ENCODE measurements around the gene ZNF574. TPM values are rescaled to one million over a fixed set of nuclear protein-coding genes. Genes with fewer than 3 reads are reported as not detected.

ZNF574 gene
- polyA plus RNA-seq, 1 of the 3 experiments (the other 2 are of a cell fraction): 8.5 TPM

- no peak for DNase-seq
- H3K9me2 ChIP-seq: no peaks in the 10 kb centered on the region
- H3K4me1 ChIP-seq (ENCODE audit: control insufficient read depth in 1 of 2, insufficient read depth in 2 of 2, low read depth in 1 of 2, low read length in 1 of 2): peaks cover 5 to 16% of the 10 kb centered on the region in 2 experiments; a peak in 3 of 4 replicates
- ChIA-PET POLR2A (no interaction called here), CTCF (interaction anchor here (1.0 to 1.2 kb wide), 2 partner anchors 19 to 42 kb away, joined by 3 to 4 read pairs; partner anchors contain the start of gene POU2F2)
- no peaks in the 10 kb centered on the region for H4K20me1 ChIP-seq (ENCODE audit: insufficient read depth)
- no peaks in the 10 kb centered on the region for H3K36me3 ChIP-seq (replicated peaks in 1 of 2; ENCODE audit: control insufficient read depth in 1 of 2, insufficient read depth in 2 of 2, low read length in 1 of 2)
- H3F3A ChIP-seq (replicated peaks; ENCODE audit: insufficient read depth): peaks cover 23% of the 10 kb centered on the region
- H3K9me3 ChIP-seq: no peaks in the 10 kb centered on the region
- H2AFZ ChIP-seq (ENCODE audit: low read depth): no peak overlapping the region
- H3K4me2 ChIP-seq: no peak overlapping the region
- no peaks in the 10 kb centered on the region for H3K27me3 ChIP-seq (ENCODE audit: insufficient read depth)
- no peak overlapping the region for H3K9ac ChIP-seq
- WGBS (ENCODE audit: low lambda C conversion rate): 96% methylated on average over 13 of the region's 13 CpGs
- H3K4me3 ChIP-seq (ENCODE audit: low read depth in 2 of 2, low read length in 1 of 2): no peak overlapping the region
- no peaks in the 10 kb centered on the region for H3K79me2 ChIP-seq (ENCODE audit: insufficient read depth)
- H3K27ac ChIP-seq (ENCODE audit: low read depth in 2 of 2, low read length in 1 of 2): no peak overlapping the region
- TF ChIP-seq EZH2phosphoT487 (IDR thresholded peaks at IDR 0.05; ENCODE audit: borderline replicate concordance, low read depth) (no peak), NRF1 (IDR thresholded peaks at IDR 0.05; ENCODE audit: low read depth, low read length) (no peak), RFX5 (IDR thresholded peaks at IDR 0.05; ENCODE audit: low read length) (no peak), FOXM1 (IDR thresholded peaks at IDR 0.05; ENCODE audit: low read depth) (no peak), NFIC (IDR thresholded peaks at IDR 0.05; ENCODE audit: borderline replicate concordance) (no peak), PBX3 (IDR thresholded peaks at IDR 0.05) (no peak), SIN3A (IDR thresholded peaks at IDR 0.05; ENCODE audit: borderline replicate concordance, low read depth, low read length) (no peak), CHD2 (IDR thresholded peaks at IDR 0.05; ENCODE audit: low read length, partially characterized antibody) (no peak), FOSL2 (IDR thresholded peaks at IDR 0.05; ENCODE audit: borderline replicate concordance, low read depth) (no peak), ELF1 (IDR thresholded peaks at IDR 0.05) (no peak), EP300 (IDR thresholded peaks at IDR 0.05; ENCODE audit: borderline replicate concordance in 1 of 2, low read depth in 1 of 2, low read length in 1 of 2) (no peak), POLR2AphosphoS5 (IDR thresholded peaks at IDR 0.05; ENCODE audit: low read depth, low read length) (no peak), YY1 (IDR thresholded peaks at IDR 0.05; ENCODE audit: low read depth) (no peak)
- TF ChIP-seq, protein P1, sequence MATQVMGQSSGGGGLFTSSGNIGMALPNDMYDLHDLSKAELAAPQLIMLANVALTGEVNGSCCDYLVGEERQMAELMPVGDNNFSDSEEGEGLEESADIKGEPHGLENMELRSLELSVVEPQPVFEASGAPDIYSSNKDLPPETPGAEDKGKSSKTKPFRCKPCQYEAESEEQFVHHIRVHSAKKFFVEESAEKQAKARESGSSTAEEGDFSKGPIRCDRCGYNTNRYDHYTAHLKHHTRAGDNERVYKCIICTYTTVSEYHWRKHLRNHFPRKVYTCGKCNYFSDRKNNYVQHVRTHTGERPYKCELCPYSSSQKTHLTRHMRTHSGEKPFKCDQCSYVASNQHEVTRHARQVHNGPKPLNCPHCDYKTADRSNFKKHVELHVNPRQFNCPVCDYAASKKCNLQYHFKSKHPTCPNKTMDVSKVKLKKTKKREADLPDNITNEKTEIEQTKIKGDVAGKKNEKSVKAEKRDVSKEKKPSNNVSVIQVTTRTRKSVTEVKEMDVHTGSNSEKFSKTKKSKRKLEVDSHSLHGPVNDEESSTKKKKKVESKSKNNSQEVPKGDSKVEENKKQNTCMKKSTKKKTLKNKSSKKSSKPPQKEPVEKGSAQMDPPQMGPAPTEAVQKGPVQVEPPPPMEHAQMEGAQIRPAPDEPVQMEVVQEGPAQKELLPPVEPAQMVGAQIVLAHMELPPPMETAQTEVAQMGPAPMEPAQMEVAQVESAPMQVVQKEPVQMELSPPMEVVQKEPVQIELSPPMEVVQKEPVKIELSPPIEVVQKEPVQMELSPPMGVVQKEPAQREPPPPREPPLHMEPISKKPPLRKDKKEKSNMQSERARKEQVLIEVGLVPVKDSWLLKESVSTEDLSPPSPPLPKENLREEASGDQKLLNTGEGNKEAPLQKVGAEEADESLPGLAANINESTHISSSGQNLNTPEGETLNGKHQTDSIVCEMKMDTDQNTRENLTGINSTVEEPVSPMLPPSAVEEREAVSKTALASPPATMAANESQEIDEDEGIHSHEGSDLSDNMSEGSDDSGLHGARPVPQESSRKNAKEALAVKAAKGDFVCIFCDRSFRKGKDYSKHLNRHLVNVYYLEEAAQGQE (IDR thresholded peaks at IDR 0.05; ENCODE audit: low read depth, low read length): no peak
- TF ChIP-seq, protein P2, sequence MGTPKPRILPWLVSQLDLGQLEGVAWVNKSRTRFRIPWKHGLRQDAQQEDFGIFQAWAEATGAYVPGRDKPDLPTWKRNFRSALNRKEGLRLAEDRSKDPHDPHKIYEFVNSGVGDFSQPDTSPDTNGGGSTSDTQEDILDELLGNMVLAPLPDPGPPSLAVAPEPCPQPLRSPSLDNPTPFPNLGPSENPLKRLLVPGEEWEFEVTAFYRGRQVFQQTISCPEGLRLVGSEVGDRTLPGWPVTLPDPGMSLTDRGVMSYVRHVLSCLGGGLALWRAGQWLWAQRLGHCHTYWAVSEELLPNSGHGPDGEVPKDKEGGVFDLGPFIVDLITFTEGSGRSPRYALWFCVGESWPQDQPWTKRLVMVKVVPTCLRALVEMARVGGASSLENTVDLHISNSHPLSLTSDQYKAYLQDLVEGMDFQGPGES (IDR thresholded peaks at IDR 0.05; ENCODE audit: low read depth, low read length): no peak
Observed at GRCh38 chr19:42089772-42090171, 13.8 kb downstream of the ZNF574 start.
